AG08396 (cell line): Measurements from ENCODE around the gene SHROOM1.
"Not testable (repeated sequence)": the region's sequence is repeated elsewhere in the genome, so short reads cannot be mapped to it uniquely, and the experiment has no call there.

Source experiments
- DNase-seq: peaks from one replicate; pipeline ENCODE4 v3.0.0; 2012; ENCODE audit warnings: low spot score, mixed read lengths

Gene SHROOM1

GRCh38 chr5:132806804-132807162 lies 23.7 kb downstream of the SHROOM1 start:
- DNase-seq, result not testable (repeated sequence)

GRCh38 chr5:132805872-132806271 lies 24.6 kb downstream of the SHROOM1 start:
- not testable (repeated sequence) for DNase-seq

GRCh38 chr5:132804219-132804618 lies 26.2 kb downstream of the SHROOM1 start:
- not testable (repeated sequence) for DNase-seq

DNA sequence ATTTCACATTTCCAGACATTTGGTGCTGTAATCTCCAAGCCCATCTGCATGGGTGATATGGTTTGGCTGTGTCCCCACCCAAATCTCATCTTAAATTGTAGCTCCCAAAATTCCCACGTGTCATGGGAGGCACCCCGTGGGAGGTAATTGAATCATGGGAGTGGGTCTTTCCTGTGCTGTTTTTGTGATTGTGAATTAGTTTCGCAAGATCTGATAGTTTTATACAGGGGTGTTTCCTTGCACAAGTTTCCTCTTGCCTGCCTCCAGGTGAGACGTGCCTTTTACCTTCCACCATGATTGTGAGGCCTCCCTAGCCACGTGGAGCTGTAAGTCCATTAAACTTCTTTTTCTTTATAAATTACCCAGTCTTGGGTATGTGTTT lies 27.8 kb downstream of the SHROOM1 start:
- not testable (repeated sequence) for DNase-seq

DNA sequence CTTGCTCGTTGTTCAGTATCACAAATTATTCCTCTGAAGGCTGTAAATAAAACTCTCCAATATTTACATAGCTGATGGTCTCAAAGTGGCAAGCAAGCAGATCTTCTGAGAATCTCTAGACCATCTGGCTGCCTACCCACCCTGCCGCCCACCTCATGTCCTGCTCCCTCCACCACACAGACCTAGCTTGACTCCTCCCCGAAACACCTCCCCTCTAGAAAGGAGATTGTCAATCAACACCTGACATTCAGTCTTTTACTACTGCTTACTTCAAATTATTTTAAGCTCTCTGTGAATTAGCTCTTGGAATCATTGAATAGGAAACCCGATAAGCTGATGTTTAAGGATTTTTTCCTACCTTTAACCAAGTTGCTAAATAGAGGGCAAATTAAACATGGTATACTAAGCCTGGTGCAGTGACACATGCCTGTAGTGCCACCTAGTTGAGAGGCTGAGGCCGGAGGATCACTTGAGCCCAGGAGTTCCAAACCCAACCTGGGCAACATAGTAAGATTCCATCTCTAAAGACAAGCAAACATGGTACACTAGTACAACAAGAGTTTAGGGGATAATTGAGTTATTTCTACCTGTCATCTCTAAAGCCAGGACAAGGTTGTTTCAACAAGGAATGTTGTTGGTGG lies 28.3 kb downstream of the SHROOM1 start:
- no peak for DNase-seq

- DNase-seq, result no peak
Observed at GRCh38 chr5:132800545-132800944, 29.9 kb downstream of the SHROOM1 start.

DNA sequence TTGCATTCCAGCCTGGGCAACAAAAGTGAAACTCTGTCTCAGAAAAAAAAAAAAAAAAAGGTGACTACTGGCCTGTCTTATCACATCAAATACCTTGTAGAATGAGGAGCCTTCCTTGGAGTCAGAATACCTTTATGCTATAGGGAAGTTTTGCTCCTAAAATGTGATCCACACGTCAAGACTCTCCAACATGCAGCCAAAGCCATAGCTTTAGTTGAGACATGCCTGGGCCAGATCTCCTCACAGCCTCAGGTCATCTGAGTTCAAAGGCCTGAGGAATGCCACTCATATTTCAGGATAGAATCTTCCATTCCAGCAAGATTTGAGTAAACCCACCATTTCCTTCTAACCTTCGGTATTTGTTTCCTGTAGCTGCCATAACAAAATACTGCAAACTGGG lies 31.1 kb downstream of the SHROOM1 start:
- no peak for DNase-seq

DNA sequence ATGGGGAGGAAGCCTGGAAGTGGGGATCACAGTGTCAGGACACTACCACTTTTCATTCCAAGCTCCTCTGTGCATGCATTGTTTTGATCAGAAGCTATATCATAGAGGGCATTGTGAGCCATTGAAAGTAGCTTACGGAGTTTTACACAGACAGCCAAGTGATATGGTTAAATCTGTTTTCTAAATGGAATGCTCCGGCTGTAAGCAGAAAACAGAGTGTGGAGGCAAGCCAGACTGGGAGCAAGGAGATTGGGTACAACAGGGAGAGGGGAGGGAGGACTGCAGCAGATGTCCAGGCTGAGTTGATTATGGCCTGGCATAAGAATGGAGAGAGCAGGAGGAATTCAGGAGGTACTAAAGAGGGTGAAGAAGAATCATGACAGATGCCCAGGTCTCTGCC lies 32.8 kb downstream of the SHROOM1 start:
- DNase-seq, result no peak

DNA sequence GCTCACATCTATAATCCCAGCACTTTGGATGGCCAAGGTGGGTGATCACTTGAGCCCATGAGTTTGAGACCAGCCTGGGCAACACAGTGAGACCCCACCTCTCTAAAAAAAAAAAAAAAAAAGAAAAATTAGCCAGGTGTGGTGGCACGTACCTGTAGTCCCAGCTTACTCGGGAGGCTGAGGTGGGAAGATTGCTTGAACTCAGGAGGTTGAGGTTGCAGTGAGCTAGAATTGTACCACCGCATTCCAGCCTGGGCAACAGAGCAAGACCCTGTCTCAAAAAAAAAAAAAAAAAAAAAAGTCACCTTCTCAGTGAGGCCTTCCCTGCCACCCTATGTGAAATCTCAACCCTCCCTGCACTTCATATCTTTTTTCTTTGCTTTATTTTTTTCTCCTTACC lies 39.4 kb downstream of the SHROOM1 start:
- DNase-seq, result no peak

- DNase-seq, result no peak
Observed at GRCh38 chr5:132790201-132790865, 40.1 kb downstream of the SHROOM1 start.

- no peak for DNase-seq
Observed at GRCh38 chr5:132788990-132789886, 41.2 kb downstream of the SHROOM1 start.

DNA sequence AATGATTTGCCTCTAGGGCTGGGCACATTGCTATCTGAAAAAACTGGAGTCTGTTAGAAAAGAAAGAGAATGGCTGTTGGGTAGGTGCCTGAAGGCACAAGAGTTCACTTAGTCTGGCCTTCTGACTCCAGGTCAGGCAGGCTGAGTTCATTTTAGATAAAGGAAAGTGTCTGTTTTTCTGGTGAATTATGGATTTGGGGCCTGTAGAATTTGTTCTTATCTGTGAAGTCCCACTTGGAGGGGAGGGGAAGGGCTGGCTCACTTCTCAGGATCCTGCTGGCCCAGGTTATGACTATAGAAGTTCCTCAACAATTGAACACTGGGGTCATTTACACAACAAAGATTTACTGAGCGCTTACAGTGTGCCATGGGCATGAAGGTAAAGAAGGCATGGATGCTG lies 41.9 kb downstream of the SHROOM1 start:
- DNase-seq, result no peak

- peak; percentile 63 for DNase-seq
Observed at GRCh38 chr5:132787076-132787475, 43.4 kb downstream of the SHROOM1 start.

- DNase-seq, result no peak
Observed at GRCh38 chr5:132785864-132786263, 44.6 kb downstream of the SHROOM1 start.

DNA sequence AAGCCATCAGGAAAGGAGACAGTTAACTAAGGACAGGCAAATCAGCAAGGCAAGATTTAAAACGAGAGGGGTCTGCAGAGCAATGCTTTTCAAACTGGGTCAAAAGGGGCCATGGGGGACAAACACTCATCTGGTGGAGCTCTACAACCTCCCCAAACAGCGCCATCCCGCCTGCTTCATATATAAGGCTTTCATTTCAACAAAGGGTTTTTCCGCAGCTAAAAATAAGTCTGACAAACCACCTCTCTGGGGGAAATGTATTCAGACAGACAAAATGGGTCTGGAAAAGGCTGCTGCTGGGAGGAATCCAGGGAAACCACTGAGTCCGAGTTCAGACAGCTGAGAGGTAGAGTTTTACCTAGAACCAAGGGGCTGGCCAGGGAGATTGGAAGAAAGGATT lies 45.1 kb downstream of the SHROOM1 start:
- DNase-seq, result no peak

GRCh38 chr5:132782101-132782500 lies 48.3 kb downstream of the SHROOM1 start:
- peak; percentile 57 for DNase-seq

DNA sequence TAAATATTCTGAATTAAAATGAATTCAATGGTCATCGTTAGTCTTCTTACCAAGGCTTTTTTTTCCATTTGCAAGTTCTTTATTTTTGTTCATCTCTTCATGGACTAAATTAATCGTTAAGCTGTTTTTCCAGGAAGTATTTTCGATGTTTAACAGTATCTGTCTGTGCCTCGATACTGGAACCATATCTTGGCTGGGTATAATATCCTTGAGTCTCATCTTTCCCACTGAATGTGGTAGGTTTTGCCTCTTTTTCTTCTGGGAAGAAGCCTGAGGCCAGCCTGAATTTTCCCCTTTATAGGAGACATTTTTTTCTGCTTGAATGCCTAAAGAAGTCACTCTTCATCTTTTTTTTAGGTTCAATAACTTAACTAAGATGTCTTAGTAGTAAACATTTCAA lies 49.4 kb downstream of the SHROOM1 start:
- DNase-seq, result no peak

DNA sequence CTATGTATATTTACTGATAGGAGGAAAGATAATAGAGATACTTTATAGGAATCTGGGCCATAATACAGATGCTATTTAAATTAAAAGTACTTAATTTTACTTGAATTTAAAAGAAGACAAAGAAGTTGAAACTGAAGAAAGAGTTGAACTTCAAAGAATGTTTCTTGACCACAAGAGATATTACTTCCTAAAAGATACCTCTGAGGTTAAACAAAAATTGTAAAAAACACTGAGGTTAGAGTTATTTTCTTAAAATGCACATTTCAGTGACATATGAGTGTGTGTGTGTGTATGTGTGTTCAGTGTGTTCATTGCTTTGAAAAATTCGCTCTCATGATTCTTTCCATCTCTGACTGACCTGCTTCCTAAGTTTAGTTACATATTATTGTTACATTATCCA lies 49.9 kb downstream of the SHROOM1 start:
- no peak for DNase-seq

DNA sequence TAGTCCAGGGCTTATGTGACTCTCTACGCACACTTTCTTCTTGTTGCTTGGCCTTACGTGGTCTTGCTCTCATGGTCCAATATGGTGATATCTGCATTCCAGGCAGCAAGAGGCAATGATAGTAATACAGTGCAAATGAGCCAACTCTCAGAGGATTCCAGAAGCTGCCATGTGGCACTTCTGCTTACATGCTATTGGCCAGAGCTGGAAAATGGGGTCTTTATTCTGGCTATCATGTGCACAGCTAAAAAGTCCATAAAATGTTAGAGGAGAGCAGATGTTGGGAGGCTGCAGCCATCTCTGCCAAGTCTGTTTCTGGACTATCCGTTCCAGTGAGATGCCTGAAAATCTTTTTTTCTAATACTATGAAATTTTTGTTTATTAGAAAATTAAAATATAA lies 50.5 kb downstream of the SHROOM1 start:
- no peak for DNase-seq

DNA sequence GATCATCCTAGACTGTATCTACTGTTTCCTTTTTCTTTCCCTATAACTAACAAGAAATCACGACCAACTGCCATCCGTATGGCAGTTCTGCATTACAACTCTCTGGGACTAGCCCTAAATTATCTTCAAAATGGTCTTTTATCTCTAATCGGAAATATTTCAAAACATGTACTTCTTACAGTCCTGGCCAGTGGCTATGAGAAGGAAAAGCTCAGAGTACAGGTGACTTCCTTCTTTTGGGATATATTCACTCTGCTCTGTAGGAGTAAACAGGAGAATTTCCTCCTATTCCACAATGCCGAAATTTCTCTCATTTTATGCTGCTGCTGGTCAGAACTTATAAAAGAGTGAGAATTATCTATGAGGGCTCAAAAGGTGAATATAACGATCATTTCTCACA lies 51.6 kb downstream of the SHROOM1 start:
- DNase-seq, result no peak

GRCh38 chr5:132778129-132778528 lies 52.3 kb downstream of the SHROOM1 start:
- no peak for DNase-seq

GRCh38 chr5:132777209-132778069 lies 53.0 kb downstream of the SHROOM1 start, which contains the start of gene SEPTIN8:
Gene SEPTIN8, minus strand, starts transcription at chr5:132777239. Its CDS starts 102 bp downstream, at chr5:132777137.
- peak; percentile 81 for DNase-seq
